ENCODE data around the gene RNU6-9. TPM values are rescaled to one million over a fixed set of nuclear protein-coding genes. Genes with fewer than 3 reads are reported as not detected.

The RNU6-9 gene
- total and polyA plus RNA-seq, 11 donors: not detected

DNA sequence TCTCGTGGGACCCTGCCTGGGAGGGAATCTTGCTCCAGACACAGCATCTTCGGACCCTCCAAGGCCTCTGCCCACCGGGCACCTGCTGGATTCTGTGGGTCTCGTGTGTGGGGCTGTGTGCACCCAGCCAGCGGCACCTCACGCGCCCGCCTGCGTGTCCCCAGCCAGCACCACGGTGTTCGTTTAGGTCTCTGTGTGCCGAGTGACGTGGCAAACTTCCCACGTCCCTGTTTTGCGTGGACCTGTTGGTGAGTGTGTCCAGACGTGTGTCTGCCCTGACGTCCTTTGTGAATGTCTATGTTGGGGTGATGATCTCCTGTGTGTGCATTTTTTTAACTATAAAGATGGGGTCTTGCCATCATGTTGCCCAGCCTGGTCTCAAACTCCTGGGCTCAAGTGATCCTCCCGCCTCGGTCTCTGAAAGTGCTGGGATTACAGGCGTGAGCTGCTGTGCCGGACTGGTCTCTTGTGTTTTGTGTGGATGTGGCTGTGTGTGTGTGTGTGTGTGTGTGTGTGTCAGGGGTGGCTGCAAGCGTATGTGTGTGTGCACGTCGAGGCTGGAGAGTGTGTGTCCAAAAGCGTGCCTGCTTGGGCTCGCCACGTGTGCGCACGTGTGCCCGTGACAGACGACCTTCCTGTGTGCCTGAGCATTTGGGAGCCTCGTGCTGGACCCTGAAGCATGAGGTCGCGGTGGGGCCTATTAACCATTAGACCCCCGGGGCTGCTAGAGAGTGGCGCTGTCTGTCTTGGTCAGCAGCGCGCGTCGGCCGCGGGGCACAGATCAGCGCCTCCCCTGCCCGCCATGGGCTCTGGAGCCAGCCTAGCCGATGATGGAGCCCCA, 48.2 kb downstream of the RNU6-9 start:
- DNase-seq (no peak), ATAC-seq (no peak)
- intact Hi-C loops (cut with DNase I): no loop called here
- H3K27me3 ChIP-seq: no peaks in the 10 kb centered on the region
- peaks cover 0 to 22% (median 4%) of the 10 kb centered on the region in 12 donors for H3K4me1 ChIP-seq
- H3K4me3 ChIP-seq: peak overlapping the region in 11 of 12 donors; percentile 22 to 55 (median 42)
- WGBS, 4 donors: 77 to 84% (median 79%) methylated on average over 31 to 45 of the region's 45 CpGs
- H3K27ac ChIP-seq: peak overlapping the region in 8 of 12 donors; percentile 67 to 89 (median 84)
- H3K9me3 ChIP-seq: peaks cover 0 to 4% (median 0%) of the 10 kb centered on the region in 12 donors
- peaks cover 0 to 10% (median 0%) of the 10 kb centered on the region in 9 donors for H3K36me3 ChIP-seq
- TF ChIP-seq POLR2A (IDR thresholded peaks at IDR 0.05): no peak
- TF ChIP-seq CTCF (IDR thresholded peaks at IDR 0.05): no peak

GRCh38 chr19:942133-942645, 48.9 kb downstream of the RNU6-9 start:
- Histone ChIP-seq H3K27me3 (no peaks in the 10 kb centered on the region), H3K4me3 (no peak overlapping the region), H3K36me3 (peaks cover 0 to 10% (median 0%) of the 10 kb centered on the region in 9 donors), H3K4me1 (peaks cover 0 to 25% (median 4%) of the 10 kb centered on the region in 12 donors), H3K9me3 (peaks cover 0 to 4% (median 0%) of the 10 kb centered on the region in 12 donors), H3K27ac (no peak overlapping the region)
- intact Hi-C loops (cut with DNase I): no loop called here
- WGBS, 4 donors: 89 to 92% (median 91%) methylated on average over 2 to 32 of the region's 32 CpGs
- no peak for ATAC-seq
- no peak for DNase-seq
- TF ChIP-seq POLR2A (IDR thresholded peaks at IDR 0.05) (no peak), CTCF (IDR thresholded peaks at IDR 0.05) (no peak)

Other genes starting within 250 kb of the RNU6-9 start
- 100 to 1,000 TPM in 1 of 9 donors, 10 to 100 TPM in 8; 21.6 to 105 (median 29.4) TPM for gene RNF126, start 230.3 kb upstream of the RNU6-9 start, total RNA-seq
- 10 to 100 TPM; 23.5 to 45.2 TPM for gene RNF126, start 230.3 kb upstream of the RNU6-9 start, polyA plus RNA-seq
- 100 to 1,000 TPM in 4 of 9 donors, 10 to 100 TPM in 5; 41.7 to 347 (median 99.9) TPM for gene FSTL3, start 217.1 kb upstream of the RNU6-9 start, total RNA-seq
- 100 to 1,000 TPM; 131 to 376 TPM for gene FSTL3, start 217.1 kb upstream of the RNU6-9 start, polyA plus RNA-seq
- gene PRSS57, start 198.0 kb upstream of the RNU6-9 start, total RNA-seq: not detected
- gene PRSS57, start 198.0 kb upstream of the RNU6-9 start, polyA plus RNA-seq: not detected
- gene PALM, start 184.5 kb upstream of the RNU6-9 start, total RNA-seq: 10 to 100 TPM; 13.5 to 42.3 (median 23.3) TPM
- 10 to 100 TPM; 15.7 to 23.8 TPM for gene PALM, start 184.5 kb upstream of the RNU6-9 start, polyA plus RNA-seq
- gene MISP, start 142.4 kb upstream of the RNU6-9 start, total RNA-seq: 1 to 10 TPM in 1 of 9 donors, not detected in 8; 1.1 TPM
- gene MISP, start 142.4 kb upstream of the RNU6-9 start, polyA plus RNA-seq: under 1 TPM in 1 of 2 donors, not detected in 1; 0.06 TPM
- 100 to 1,000 TPM in 1 of 9 donors, 10 to 100 TPM in 8; 47.6 to 144 (median 55.6) TPM for gene PTBP1, start 96.0 kb upstream of the RNU6-9 start, total RNA-seq
- 10 to 100 TPM; 39.2 to 52.2 TPM for gene PTBP1, start 96.0 kb upstream of the RNU6-9 start, polyA plus RNA-seq
- under 1 TPM in 3 of 9 donors, not detected in 6; 0.10 to 0.50 (median 0.14) TPM for gene PLPPR3, start 71.5 kb upstream of the RNU6-9 start, total RNA-seq
- not detected for gene PLPPR3, start 71.5 kb upstream of the RNU6-9 start, polyA plus RNA-seq
- gene AZU1, start 65.6 kb upstream of the RNU6-9 start, total RNA-seq: 1 to 10 TPM in 1 of 9 donors, under 1 TPM in 1, not detected in 7; 0.20 to 3.3 TPM
- under 1 TPM in 1 of 2 donors, not detected in 1; 0.11 TPM for gene AZU1, start 65.6 kb upstream of the RNU6-9 start, polyA plus RNA-seq
- gene PRTN3, start 52.5 kb upstream of the RNU6-9 start, total RNA-seq: under 1 TPM in 1 of 9 donors, not detected in 8; 0.40 TPM
- gene PRTN3, start 52.5 kb upstream of the RNU6-9 start, polyA plus RNA-seq: under 1 TPM in 1 of 2 donors, not detected in 1; 0.11 TPM
- gene ELANE, start 41.2 kb upstream of the RNU6-9 start, total RNA-seq: 1 to 10 TPM in 2 of 9 donors, under 1 TPM in 2, not detected in 5; 0.42 to 1.8 (median 1.3) TPM
- 1 to 10 TPM in 1 of 2 donors, under 1 TPM in 1; 0.53 to 1.4 TPM for gene ELANE, start 41.2 kb upstream of the RNU6-9 start, polyA plus RNA-seq
- 100 to 1,000 TPM in 4 of 9 donors, 10 to 100 TPM in 5; 24.2 to 586 (median 84.5) TPM for gene CFD, start 33.8 kb upstream of the RNU6-9 start, total RNA-seq
- gene CFD, start 33.8 kb upstream of the RNU6-9 start, polyA plus RNA-seq: 100 to 1,000 TPM; 123 to 262 TPM
- gene MED16, start 297 bp upstream of the RNU6-9 start, total RNA-seq: 10 to 100 TPM; 17.5 to 41.9 (median 28.5) TPM
- 10 to 100 TPM; 19.8 to 25.6 TPM for gene MED16, start 297 bp upstream of the RNU6-9 start, polyA plus RNA-seq
- 10 to 100 TPM; 17.1 to 35.5 (median 23.8) TPM for gene R3HDM4, start 19.7 kb downstream of the RNU6-9 start, total RNA-seq
- 10 to 100 TPM; 30.4 to 47.1 TPM for gene R3HDM4, start 19.7 kb downstream of the RNU6-9 start, polyA plus RNA-seq
- gene KISS1R, start 23.8 kb downstream of the RNU6-9 start, total RNA-seq: not detected
- not detected for gene KISS1R, start 23.8 kb downstream of the RNU6-9 start, polyA plus RNA-seq
- gene ARID3A, start 32.6 kb downstream of the RNU6-9 start, total RNA-seq: 10 to 100 TPM in 1 of 9 donors, 1 to 10 TPM in 8; 1.9 to 15.7 (median 5.8) TPM
- 1 to 10 TPM; 3.9 to 5.9 TPM for gene ARID3A, start 32.6 kb downstream of the RNU6-9 start, polyA plus RNA-seq
- 10 to 100 TPM; 15.6 to 36.3 (median 19.2) TPM for gene WDR18, start 90.9 kb downstream of the RNU6-9 start, total RNA-seq
- gene WDR18, start 90.9 kb downstream of the RNU6-9 start, polyA plus RNA-seq: 10 to 100 TPM; 31.9 to 34.5 TPM
- under 1 TPM in 2 of 9 donors, not detected in 7; 0.09 to 0.51 TPM for gene GRIN3B, start 106.9 kb downstream of the RNU6-9 start, total RNA-seq
- under 1 TPM in 1 of 2 donors, not detected in 1; 0.01 TPM for gene GRIN3B, start 106.9 kb downstream of the RNU6-9 start, polyA plus RNA-seq
- gene TMEM259, start 127.6 kb downstream of the RNU6-9 start, total RNA-seq: 100 to 1,000 TPM in 7 of 9 donors, 10 to 100 TPM in 2; 95.1 to 189 (median 112) TPM
- 100 to 1,000 TPM; 131 to 148 TPM for gene TMEM259, start 127.6 kb downstream of the RNU6-9 start, polyA plus RNA-seq
- gene RNU6-2, start 128.0 kb downstream of the RNU6-9 start, total RNA-seq: not detected
- gene RNU6-2, start 128.0 kb downstream of the RNU6-9 start, polyA plus RNA-seq: not detected
- 10 to 100 TPM; 26.2 to 98.5 (median 61.6) TPM for gene CNN2, start 133.1 kb downstream of the RNU6-9 start, total RNA-seq
- 10 to 100 TPM; 43.8 to 45.3 TPM for gene CNN2, start 133.1 kb downstream of the RNU6-9 start, polyA plus RNA-seq
- 10 to 100 TPM in 4 of 9 donors, 1 to 10 TPM in 5; 5.9 to 12.4 (median 9.2) TPM for gene ABCA7, start 146.6 kb downstream of the RNU6-9 start, total RNA-seq
- 1 to 10 TPM; 2.9 to 8.8 TPM for gene ABCA7, start 146.6 kb downstream of the RNU6-9 start, polyA plus RNA-seq
- 10 to 100 TPM in 3 of 9 donors, 1 to 10 TPM in 6; 1.6 to 38.2 (median 5.1) TPM for gene ARHGAP45, start 173.7 kb downstream of the RNU6-9 start, total RNA-seq
- 1 to 10 TPM; 4.1 to 4.7 TPM for gene ARHGAP45, start 173.7 kb downstream of the RNU6-9 start, polyA plus RNA-seq
- gene POLR2E, start 201.9 kb downstream of the RNU6-9 start, total RNA-seq: 100 to 1,000 TPM; 116 to 220 (median 139) TPM
- 100 to 1,000 TPM; 161 to 209 TPM for gene POLR2E, start 201.9 kb downstream of the RNU6-9 start, polyA plus RNA-seq
- gene GPX4, start 210.5 kb downstream of the RNU6-9 start, total RNA-seq: 100 to 1,000 TPM; 251 to 590 (median 289) TPM
- gene GPX4, start 210.5 kb downstream of the RNU6-9 start, polyA plus RNA-seq: 100 to 1,000 TPM; 377 to 558 TPM

Data from heart left ventricle (tissue), 16 donors.